NK-92 (cell line): ENCODE results near the gene ADAMTS12.
"Not testable (repeated sequence)": the region's sequence is repeated elsewhere in the genome, so short reads cannot be mapped to it uniquely, and the experiment has no call there.

Experiments
- DNase-seq: peaks from one replicate; lab custom pipeline; 2025; ENCODE audit not compliant: unreplicated experiment; lab: John Stamatoyannopoulos, UW

Gene ADAMTS12

DNA sequence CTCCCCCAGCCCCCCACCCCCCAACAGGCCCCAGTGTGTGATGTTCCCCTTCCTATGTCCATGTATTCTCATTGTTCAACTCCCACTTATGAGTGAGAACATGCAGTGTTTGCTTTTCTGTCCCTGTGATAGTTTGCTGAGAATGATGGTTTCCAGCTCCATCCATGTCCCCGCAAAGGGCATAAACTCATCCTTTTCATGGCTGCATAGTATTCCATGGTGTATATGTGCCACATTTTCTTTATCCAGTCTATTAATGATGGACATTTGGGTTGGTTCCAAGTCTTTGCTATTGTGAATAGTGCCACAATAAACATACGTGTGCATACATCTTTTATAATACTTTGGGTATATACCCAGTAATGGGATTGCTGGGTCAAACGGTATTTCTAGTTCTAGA lies 23.1 kb upstream of the ADAMTS12 start:
- DNase-seq: not testable (repeated sequence)

DNA sequence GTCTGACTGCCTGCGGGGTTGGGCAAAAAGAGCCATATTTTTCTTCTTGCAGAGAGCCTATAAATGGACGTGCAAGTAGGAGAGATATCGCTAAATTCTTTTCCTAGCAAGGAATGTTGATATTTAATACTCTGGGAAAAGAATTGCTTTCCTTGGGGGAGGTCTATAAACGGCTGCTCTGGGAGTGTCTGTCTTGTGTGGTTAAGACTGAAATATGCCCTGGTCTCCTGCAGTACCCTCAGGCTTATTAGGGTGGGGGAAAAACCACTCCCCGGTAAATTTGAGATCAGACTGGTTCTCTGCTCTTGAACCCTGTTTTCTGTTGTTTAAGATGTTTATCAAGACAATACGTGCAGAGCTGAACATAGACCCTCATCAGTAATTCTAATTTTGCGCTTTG lies 14.5 kb upstream of the ADAMTS12 start:
- not testable (repeated sequence) for DNase-seq

DNA sequence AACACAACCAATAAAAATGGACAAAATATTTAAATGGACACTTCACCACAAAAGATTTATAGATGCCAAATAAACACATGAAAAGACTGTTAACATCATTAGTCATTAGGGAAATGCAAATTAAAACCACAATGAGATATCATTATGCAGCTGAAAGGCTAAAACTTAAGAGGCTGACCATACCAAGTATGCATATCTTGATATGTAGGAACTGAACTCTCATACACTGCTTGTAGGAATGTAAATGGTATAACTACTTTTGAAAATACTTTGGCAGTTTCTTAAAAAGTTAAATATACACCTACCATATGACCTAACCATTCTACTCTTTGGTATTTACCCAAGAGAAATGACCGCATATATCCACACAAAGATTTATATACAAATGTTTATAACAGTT lies 13.6 kb upstream of the ADAMTS12 start:
- DNase-seq: no peak

DNA sequence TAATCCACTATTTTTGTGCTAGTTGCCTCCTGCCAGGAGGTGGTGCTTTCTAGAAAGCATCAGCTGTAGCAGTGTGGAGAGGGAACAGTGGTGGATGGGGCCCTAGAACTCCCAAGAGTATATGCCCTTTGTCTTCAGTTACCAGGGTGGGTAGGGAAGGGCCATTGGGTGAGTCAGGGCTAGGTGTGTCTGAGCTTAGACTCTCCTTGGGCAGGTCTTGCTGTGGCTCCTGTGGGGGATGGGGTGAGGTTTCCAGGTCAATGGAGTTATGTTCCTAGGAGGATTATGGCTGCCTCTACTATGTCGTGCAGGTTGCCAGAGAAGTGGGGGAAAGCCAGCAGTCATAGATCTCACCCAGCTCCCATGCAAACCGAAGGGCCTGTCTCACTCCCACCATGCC lies 11.3 kb upstream of the ADAMTS12 start:
- DNase-seq: no peak

DNA sequence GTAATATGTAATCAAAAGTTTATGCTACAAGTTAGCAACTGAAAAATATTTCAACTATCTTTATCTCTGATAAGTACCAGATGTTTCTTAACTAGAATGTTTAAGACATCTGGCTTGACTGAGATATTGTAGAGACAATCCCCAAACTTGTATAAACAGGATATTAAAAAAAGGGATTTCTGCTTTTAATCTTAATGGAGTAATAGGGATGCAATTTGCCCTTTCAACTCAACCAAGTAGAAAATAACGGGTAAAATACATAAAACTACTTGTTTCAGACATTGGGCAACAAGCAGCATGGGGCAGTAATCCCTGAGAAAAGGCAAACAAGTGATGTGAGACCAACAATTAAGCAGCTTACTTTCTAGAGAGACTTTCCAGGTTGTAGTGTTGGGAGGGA lies 9.4 kb upstream of the ADAMTS12 start:
- DNase-seq: no peak

DNA sequence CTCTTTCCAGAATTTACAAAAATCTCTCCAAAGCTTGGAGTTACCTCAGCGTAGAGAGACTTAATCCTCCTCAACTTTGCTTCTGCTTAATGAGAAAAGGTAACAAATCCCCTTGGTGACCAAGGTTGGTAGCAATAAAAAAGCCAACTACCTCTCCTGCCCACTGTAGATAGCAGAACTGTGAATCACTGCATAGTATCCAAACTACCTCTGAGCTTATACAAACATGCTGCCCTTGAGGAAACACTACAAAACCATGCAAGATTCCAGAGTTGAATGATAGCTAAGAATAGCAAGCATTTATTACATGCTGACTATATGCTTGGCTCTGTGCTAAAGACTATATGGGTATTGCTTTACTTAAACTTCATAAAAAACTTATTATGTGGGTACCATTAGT lies 2.8 kb upstream of the ADAMTS12 start:
- DNase-seq: no peak

DNA sequence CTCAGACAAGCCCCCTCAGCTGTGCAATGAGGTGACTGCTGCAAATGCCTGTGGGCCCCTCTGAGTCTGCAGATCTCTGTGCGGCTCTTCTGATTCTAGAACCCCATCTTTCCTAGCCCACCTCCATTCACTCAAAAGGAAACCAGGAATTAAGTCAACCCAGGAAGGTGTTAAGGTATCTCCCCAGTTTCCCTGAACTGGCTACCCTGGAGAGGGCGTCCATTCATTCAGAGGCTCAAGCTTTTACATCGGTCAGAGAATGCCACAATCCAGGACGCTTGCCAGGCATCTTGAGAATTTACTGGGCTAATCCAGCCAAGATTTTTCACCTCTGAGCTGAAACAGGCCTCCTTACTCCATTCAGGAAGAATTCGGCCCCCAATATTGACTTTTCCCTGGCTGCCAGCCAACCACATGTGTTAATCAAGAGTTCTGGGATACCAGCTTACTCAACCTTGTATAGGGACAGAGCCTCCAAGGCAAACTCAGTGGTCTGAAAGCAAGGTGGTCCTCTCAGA lies 889 bp upstream of the ADAMTS12 start:
- no peak for DNase-seq

DNA sequence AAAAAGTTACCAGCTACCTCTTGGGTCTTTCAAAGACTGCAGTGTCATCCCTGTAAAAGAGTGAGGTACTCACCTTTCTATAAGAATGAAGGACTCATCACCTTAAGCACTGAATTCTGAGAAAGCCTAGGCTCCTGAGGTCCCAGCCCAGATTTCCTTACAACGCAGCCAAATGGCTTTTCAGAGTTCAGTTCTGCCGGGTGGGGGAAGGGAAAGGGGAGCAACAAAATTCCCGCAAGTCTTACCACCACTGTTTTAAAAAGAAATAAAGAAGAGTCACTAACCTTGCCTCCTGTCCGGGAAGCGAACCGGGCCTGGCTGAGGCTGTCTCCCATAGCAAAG lies 373 bp downstream of the ADAMTS12 start:
- DNase-seq: no peak

DNA sequence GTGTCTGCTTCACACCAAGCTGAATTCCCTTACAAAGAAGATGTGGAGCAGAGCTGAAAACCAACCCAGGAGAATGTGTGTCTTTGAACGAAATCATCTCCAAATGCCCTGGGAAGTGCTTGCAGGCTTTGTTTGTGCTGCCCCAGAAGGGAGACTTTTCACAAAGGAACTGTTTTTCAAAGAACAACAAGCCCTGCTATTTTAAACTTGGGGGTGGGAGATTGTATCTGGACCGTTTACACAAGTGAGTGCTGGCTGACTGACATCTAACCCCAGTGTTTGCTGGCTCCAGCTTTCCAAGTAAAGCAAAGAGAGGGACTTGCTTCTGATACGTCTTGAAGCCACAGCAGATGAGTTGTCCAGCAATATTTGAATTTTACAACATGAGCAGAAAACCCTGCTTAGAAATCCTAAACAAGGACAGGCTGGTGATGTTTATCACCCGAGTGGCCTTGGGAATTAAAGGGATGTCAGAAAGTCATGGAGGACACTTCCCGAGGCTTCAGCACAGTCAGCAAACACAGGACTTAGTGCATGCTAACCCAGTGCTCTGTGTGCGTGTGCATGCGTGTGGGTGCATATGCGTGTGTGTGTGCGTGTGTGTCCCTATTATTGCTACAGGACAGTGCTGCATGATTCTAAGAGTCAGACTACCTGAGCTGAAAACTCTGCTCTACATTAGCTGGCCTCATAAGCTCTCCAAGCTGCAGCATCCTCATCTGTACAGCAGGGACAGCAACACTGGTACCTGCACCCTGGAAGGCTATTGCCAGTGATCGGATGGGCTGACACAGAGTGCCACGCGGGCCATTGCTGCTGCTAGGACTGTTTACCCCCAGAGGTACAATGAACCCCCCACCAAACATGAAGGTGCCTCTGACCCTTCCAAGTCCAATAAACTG lies 1.4 kb downstream of the ADAMTS12 start:
- DNase-seq: no peak

DNA sequence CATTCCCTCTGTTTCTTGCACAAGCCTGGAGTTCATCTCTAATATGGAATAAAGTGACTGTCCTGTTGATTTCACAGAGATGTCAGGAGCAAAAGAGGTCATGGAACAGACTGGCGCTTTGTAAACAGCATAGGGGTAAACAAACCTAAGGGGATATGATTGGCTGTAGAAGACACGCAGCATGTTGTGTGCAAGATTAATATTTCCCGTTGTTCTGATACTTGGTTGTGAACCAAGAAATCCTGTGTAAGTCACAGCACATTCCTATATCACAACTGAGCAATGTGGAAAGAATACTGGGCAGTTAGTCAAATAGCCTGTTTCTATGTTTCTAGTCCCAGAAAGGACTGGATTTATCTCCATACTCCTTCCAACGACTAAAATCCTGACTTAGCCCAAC lies 3.2 kb downstream of the ADAMTS12 start:
- no peak for DNase-seq

DNA sequence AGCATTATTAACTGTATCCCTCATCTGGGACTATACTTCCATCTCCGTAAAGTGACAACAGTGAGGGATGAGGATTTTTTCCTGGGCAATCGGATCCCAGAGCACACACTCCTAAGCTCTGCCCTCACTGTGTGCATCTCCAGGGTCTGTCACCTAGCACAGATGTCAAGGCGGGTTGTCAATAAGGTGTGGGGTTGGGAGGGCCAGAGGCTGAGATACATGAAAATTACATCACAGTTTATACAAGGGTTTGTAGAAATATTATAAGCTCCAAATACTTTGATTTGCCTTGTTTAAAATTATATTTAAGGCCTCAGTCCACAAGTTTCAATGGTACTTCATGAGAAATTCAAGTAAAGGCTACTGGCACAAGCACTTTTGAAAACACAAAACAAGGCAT lies 4.5 kb downstream of the ADAMTS12 start:
- DNase-seq: no peak

DNA sequence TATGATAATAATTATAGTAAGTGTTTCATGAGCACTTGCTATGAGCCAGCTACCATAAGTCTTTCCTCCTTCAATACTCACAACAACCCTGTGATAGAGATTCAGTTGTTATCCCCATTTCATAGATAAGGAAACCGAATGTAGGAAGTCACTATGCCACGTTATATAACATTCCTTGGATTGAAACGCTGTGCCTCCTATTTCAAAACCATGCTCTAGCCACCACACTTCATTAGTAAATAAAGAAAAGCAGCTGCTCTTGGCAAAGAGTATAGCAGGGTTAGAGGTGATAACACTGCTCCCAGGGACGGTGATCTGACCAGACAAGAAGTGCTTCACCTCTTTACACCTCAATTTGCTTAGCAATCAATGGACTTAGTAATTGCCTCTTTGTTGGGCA lies 5.5 kb downstream of the ADAMTS12 start:
- no peak for DNase-seq

DNA sequence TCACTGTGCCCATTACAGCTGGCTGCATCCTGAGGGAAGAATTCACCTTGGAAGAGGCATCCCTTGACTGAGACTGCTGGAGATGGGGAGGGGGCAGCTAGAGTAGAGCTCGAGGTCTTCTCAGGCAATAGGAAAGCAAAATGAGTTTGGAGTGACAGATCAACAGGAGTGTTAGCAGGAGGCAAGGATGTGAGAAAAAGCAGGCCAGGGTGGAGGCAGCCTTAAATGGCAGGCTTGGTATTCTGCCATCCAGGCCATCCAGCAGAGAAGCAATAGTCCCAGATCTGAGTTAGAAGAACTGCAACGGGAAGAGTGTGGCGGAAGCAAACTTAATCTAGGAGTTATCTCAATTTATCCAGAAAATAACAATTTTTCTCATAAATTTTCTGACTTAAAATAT lies 6.1 kb downstream of the ADAMTS12 start:
- no peak for DNase-seq

DNA sequence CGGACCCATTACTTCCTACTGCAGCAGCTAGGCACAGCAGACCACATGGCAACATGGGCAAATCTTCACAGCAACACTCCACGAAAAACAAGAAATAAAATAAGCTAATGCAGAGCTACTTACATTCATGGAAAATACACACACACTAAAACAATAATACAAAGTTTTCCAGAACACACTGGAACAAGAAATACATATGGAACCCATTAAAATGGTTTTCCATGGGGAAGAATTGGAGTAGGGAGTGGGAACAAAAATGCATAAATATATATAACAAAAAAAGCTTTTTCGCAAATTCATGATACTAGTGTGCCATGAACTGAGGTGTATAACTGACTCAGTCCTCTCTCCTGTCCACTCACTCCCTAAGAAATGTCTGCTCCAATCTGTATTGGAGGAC lies 8.3 kb downstream of the ADAMTS12 start:
- DNase-seq: no peak

DNA sequence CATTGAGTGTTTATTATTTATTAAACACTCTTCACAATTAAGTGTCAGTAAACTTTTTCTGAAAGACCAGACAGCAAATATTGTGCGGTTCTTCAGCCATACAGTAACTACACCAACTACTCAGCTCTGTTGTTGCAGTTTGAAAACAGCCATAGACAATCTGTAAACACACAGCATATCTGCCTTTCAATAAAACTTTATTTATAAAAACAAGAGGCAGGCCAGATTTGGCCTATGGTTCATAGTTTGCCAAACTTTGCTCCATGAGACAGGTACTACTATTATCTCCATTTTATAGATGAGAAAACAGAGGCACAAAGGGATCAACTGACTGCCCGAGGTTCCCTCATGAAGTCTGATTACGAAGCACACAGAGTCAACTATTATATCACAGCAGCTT lies 11.5 kb downstream of the ADAMTS12 start:
- DNase-seq: no peak

DNA sequence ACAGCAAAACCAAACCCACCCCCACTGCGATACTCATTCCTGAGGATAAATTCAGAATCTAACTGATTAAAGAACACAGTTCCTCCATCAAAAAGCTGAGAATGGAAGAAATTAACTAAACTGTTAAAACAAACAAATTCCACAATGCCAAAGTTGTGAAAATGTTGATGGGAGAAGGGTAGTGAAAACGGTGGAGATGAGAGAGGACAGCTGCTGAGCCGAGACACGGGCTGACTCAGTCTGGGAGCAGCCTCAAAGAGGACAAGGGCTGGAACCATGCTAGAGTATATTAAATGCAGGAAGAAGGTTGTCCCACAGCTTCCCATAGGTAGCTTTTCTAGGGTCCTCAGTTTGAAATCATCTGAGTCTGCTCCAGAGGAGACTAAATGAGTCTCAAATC lies 14.3 kb downstream of the ADAMTS12 start:
- no peak for DNase-seq

DNA sequence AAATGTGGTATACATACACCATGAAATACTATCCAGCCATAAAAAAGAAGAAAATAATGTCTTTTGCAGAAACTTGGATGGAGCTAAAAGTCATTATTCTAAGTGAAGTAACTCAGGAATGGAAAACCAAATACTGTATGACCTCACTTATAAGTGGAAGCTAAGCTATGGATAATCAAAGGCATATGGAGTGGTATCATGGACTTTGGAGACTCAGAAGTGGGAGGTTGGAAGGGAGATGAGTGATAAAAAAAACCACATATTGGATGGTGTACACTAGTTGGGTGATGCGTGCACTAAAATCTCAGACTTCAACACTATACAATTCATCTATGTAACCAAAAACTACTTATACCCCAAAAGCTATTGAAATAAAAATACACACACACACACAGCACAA lies 24.5 kb downstream of the ADAMTS12 start:
- DNase-seq: no peak

DNA sequence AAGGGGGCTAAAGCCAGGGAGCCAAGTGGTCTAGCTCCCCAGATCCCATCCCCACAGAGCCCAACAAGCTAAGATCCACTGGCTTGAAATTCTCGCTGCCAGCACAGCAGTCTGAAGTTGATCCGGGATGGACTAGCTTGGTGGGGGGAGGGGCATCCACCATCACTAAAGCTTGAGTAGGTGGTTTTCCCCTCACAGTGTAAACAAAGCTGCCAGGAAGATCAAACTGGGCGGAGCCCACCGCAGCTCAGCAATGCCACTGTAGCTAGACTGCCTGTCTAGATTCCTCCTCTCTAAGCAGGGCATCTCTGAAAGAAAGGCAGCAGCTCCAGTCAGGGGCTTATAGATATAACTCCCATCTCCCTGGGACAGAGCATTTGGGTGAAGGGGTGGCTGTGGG lies 32.6 kb downstream of the ADAMTS12 start:
- not testable (repeated sequence) for DNase-seq

DNA sequence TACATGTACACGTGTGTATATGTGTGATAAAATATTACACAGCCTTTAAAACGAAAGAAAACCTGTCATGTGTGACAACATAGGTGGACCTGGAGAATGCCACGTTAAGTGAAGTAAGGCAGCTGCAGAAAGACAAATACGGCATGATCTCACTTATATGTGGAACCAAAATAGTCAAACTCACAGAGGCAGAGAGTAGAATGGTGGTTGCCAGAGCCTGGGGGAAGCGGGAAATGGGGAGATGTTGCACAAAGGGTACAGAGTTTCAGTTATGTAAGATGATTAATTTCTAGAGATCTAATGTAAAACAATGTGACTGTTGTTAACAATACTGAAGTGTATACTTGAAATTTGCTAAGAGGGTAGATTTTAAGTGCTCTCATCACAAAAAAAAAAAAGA lies 34.8 kb downstream of the ADAMTS12 start:
- no peak for DNase-seq

DNA sequence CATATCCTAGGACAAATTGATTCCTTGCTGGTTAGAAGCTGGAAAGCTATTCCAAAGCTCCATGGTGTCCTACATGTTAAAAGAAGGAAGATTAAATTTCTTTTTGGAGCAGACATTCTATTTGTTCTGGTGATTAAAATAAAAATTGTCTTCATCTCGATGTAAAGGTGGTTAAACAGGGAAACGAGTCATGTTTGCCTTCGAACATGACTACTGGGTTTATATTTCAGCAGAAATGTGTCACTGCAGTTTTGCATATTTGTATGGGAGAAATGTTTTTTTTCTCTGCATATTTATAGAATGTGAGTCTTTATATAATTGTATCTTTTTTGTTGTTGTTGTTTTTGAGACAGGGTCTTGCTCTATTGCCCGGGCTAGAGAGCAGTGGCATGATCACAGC lies 36.4 kb downstream of the ADAMTS12 start:
- DNase-seq: no peak

DNA sequence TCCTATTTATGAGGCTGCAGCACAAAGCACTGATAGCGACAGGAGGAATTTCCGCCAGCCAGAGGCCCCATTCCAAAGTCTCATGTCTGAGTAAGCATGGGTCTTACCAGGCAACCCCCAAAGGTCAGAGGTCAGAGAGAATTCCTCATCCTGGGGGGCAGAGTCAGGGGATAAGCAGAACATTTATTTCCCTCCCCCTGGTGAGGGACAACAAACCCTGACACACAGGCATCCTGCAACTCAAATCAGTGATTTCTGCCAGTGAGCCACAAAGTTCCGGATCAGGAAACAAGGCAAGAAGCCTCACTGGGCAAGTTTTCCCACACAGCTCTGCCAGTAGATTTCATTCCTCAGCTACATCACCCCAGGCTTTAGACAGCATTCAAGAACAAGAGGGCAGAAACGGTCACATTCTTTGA lies 37.0 kb downstream of the ADAMTS12 start:
- no peak for DNase-seq

DNA sequence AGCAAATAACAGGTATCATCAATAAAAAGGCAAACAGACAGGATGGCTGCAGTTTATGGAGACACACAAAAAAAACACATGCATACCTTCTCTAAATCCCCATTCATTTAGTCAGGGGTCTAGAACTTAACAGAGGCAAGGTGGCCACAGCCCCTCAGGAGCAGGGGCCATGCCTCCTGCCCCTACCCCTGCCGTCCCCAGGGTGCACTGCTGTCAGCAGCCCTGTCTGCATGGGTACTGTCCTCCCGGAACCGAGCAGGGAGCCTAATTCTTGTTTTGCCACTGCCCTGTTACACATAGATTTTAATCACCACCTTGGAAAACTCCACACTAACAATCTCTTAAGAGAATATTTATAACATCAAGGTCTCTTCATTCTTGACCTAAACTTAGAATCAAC lies 39.0 kb downstream of the ADAMTS12 start:
- no peak for DNase-seq

DNA sequence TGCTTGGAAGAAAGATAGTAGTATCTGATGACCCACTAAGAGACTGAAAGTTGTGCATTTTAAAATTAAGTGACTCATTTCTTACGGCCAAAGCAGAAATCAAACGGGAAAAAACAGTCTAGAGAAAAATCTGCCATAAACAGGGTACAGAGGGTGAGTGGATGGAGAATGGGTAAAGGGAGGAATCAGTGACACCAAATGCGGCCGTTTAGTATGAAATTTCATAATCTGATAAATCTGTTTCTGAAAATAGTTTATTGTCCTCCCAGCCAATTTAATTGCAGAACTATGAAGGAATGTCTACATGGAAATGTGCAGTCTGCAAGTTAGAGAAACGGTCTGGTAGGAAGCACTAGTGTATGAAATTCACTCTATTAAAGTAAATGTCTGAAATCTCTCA lies 39.5 kb downstream of the ADAMTS12 start:
- no peak for DNase-seq
